HG03457 (cell line): Measurements from ENCODE around the gene TPPP3.

Experiments used
- ATAC-seq: cut with Tn5 transposase; IDR thresholded peaks from one replicate; pipeline ENCODE4 v1.9.1; 2021; ENCODE audit warnings: moderate number of reproducible peaks; ENCODE audit not compliant: unreplicated experiment

TPPP3 gene

DNA sequence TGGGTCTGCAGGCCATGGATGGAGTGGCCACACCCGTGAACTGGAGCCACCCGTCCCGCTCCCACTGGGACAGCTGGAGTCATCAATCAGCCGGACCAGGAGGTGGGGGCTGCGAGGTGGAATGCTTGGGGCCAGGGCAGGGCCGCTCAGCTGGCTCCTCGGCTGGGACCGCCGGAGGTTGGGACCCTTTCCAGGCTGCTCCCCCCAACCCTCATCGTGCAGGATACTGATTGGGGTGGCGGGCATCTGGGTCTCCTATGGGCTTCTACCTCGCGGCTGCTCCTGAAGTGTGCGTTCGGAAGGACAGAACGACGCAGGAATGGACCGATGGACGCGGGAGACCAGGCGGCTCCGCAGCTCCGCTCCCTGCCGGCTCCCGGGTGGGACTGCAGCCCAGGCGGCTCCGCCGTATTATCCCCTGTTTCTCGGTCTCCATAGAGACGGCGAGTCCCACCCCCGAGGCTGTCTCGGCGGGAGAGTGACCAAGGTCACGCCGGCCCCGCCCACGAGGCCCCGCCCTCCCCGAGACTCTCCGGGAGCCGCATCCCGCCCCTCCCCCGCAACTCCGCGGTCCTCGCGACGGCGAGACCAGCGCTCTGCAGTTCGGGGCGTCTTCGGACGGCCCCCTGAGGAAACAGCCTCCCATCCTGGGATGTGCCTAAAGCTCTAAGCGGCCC lies at the start of gene TPPP3:
TPPP3 (minus strand) TSS at position 388 of the 677 bp plus-strand sequence. CDS start 2,387 bp downstream, outside the sequence.
- ATAC-seq = no peak

- ATAC-seq = no peak
Measured at GRCh38 chr16:67442581-67443255, 49.4 kb upstream of the TPPP3 start.

GRCh38 chr16:67441907-67442306 lies 48.6 kb upstream of the TPPP3 start:
- ATAC-seq = no peak

DNA sequence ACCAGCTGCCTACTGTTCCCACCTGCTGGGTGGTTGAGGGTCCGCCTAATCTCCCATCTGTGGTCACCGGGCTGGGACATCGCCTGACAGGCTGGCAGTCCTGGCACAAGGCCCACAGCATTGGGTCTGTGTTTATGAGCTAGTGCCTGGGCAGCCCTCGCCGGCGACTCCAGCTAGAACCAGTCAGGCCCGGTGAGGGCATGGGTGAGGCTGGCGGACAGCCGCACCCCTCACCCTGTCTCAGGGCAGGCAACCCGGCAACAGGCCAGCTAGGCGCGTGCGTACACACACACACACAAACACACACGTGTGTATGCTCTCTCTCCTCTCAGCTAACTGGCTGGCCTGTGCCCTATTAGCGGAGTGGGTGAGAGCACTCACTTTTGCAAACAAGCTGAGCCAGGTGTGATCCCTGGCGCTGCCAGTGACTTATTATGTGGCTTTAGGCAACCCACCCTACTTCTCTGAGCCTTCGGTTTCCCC lies 48.0 kb upstream of the TPPP3 start:
- ATAC-seq = no peak

DNA sequence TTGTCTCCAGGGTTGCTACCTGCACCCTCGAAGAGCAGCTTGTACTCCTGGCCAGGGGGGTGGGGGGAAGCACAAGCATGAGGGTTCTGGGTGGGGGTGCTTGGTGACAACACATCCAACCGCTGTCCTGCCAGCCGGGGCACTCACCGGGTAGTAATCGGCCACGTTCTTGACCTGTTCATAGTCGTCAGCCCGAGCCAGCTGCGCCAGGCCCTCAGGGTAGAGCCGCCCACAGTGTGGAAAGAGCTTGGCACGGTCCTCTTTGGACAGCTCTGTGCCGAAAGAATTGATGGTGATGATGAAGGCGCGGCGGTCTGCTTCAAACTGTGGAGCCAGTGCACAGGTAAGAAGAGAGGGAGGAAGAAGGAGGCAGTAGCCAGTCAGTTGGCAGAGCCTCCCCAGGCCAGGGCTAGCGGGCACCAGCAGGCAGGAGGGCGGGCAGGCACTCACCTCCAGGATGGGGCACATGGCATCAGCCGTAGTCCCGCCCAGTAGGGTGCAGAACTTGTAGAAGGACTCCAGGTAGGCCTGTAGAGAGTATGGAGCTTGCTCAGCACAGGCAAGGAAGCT lies 45.6 kb upstream of the TPPP3 start:
- no peak for ATAC-seq

GRCh38 chr16:67438098-67438791 lies 44.9 kb upstream of the TPPP3 start:
- no peak for ATAC-seq

DNA sequence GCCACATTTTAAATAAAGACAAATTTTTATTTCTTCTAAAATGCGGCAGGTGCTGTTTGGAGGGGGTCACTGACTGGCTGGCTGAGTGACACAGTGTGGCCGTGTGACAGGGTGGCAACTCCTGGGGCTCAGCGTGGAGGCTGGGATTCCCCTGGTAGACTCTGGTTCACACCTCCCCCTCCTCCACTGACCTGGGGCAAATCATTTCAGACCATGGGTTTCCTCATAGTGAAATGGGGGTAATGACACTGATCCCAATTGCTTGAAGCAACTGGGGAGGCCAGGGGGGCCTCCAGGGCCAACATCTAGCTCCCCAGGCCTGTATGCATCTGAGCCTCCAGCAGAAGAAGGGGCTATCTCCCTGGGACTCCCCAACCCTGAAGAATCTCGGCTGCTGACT lies 44.2 kb upstream of the TPPP3 start:
- ATAC-seq = no peak

DNA sequence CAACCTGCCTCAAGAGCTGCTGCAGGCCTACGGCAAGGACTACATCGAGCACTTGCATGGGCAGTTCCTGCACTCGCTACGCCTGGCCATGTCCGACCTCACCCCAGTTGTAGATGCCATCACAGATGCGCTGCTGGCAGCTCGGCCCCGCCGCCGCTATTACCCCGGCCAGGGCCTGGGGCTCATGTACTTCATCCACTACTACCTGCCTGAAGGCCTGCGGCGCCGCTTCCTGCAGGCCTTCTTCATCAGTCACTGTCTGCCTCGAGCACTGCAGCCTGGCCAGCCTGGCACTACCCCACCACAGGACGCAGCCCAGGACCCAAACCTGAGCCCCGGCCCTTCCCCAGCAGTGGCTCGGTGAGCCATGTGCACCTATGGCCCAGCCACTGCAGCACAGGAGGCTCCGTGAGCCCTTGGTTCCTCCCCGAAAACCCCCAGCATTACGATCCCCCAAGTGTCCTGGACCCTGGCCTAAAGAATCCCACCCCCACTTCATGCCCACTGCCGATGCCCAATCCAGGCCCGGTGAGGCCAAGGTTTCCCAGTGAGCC lies 43.4 kb upstream of the TPPP3 start:
- no peak for ATAC-seq

DNA sequence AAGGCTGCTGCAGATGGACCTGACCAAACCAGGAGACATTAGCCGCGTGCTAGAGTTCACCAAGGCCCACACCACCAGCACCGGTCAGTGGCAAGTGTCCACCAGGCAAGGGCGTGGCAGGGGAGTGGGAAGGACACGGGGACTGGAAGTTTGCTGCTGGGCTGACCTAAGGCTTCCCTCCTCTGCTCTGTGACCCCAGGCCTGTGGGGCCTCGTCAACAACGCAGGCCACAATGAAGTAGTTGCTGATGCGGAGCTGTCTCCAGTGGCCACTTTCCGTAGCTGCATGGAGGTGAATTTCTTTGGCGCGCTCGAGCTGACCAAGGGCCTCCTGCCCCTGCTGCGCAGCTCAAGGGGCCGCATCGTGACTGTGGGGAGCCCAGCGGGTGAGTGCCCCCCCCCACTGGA lies 42.5 kb upstream of the TPPP3 start:
- ATAC-seq = no peak

DNA sequence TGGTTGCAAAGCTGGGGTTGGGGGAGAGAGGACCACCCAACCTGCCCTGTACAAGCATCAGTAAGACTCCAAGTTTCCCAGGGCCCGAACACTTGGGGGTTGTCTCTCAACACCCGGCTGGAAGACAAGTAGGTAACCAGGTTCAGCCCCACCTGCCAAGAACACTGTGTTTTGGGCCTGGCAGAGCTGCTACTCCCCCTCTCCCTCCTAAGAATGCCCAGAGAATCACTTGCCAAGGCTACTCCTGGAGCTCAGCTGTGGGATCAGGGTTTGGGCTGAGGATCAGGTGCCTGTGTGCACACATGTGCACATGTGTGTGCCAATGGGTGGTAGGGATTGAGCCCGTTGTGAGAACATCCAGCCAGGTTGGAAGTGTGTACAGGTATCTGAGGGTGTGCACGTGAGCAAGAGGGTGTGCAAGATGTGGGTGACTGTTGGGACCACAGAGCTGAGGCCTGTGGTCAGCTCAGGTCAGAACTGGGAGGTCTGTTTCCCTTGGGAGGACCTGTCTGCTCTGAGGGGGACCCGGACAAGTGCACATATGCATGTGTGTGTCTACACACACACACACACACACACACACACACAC lies 39.9 kb upstream of the TPPP3 start:
- no peak for ATAC-seq

- ATAC-seq = no peak
Measured at GRCh38 chr16:67432506-67432890, 39.2 kb upstream of the TPPP3 start.

DNA sequence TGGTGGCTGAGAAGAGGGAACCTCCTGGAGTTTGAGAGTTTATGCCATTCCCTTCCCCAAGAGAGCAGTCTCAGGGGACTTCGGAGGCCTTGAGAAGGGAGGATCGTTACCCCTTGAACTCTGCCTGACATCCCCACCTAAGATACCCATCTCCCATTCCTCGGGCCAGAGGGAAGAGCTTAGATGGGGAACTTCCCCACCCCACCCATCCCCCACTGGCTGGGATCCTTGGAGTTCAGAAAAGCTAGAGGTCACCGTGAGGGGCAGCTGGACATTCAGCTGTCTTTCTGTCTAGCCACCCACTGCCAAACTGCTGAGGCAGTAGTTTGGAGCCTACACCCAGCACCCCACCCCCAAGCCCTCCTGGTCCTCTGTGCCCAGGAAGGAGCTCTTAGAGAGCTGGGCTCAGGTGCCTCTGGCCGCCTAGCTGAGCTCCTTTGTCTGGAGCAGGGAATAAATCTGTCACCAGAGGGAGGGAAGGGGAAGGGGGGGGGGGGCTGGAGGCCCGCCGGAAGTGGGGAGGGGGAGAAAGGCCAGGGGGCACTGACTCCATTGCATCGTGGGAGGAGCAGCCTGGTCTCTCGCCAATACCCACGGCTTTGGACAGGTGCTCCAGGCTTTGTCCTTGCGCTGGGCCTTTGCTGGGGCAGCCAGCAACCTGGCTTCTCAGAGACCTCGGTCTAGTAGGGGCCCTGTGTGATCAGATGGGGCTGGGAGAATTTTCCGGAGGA lies 38.6 kb upstream of the TPPP3 start:
- no peak for ATAC-seq

- no peak for ATAC-seq
Measured at GRCh38 chr16:67430977-67431774, 37.9 kb upstream of the TPPP3 start, which contains the start of gene HSD11B2. TSS of gene HSD11B2 (plus strand) at chr16:67431121. CDS start at chr16:67431249, 128 bp downstream.

- no peak for ATAC-seq
Measured at GRCh38 chr16:67430504-67430976, 37.2 kb upstream of the TPPP3 start.

GRCh38 chr16:67429799-67430503 lies 36.7 kb upstream of the TPPP3 start:
- ATAC-seq = no peak

GRCh38 chr16:67429053-67429798 lies 35.9 kb upstream of the TPPP3 start:
- ATAC-seq = no peak

GRCh38 chr16:67428146-67428731 lies 34.9 kb upstream of the TPPP3 start:
- ATAC-seq = no peak
